Fibroblast of peridontal ligament (primary cell): ENCODE results near the gene WDFY4.

ENCODE experiments used
- DNase-seq: peaks from one replicate; pipeline ENCODE4 v3.0.0-alpha.2; 2010; ENCODE audit errors: extremely low read depth

Gene WDFY4

GRCh38 chr10:48655411-48656240 is 29.0 kb upstream of the WDFY4 start:
- peak; percentile 47 for DNase-seq

- peak; percentile 88 for DNase-seq
These were observed 28.3 kb upstream of the WDFY4 start for GRCh38 chr10:48656241-48656913.

- DNase-seq = no peak
These were observed 27.8 kb upstream of the WDFY4 start for GRCh38 chr10:48656914-48657305.

GRCh38 chr10:48657416-48657815 is 27.3 kb upstream of the WDFY4 start:
- DNase-seq = no peak

GRCh38 chr10:48658243-48658974 is 26.3 kb upstream of the WDFY4 start:
- peak; percentile 65 for DNase-seq

DNA sequence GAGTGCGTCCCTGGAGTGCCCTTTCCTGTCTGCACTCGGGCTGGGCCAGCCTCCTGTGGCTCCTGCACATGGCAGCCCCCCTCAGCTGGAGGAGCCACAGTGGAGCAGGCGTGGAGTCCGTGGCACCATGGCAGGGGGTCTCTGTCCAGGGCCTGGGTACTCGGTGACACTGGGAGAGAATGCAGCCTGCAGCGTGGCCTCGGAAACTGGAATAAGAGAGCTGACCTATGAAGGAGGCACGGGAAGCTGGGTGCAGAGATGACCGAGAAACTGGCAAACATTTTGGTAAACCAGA is 25.8 kb upstream of the WDFY4 start:
- DNase-seq = no peak

- peak; percentile 26 for DNase-seq
These were observed 24.9 kb upstream of the WDFY4 start for GRCh38 chr10:48659790-48660189.

DNA sequence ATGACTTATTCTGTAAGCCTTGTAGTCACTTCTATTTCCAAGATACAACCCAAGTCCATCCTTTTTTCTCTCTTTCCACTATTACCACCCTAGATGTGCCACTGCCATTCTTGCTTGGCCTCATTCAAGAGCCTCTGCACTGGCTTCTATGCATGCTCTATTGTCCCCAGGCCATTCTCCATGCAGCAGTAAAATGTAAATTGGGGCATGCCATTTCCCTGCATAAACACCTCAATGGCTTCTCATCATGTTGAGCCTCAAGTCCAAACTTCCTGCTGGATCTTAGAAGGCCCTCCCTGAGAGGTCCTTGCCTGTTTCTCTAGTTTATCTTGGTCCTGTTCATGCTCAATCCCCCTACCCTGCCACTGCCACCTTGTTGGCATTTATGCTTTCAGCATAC is 23.2 kb upstream of the WDFY4 start:
- no peak for DNase-seq

GRCh38 chr10:48667960-48668590 is 16.6 kb upstream of the WDFY4 start:
- DNase-seq = no peak

DNA sequence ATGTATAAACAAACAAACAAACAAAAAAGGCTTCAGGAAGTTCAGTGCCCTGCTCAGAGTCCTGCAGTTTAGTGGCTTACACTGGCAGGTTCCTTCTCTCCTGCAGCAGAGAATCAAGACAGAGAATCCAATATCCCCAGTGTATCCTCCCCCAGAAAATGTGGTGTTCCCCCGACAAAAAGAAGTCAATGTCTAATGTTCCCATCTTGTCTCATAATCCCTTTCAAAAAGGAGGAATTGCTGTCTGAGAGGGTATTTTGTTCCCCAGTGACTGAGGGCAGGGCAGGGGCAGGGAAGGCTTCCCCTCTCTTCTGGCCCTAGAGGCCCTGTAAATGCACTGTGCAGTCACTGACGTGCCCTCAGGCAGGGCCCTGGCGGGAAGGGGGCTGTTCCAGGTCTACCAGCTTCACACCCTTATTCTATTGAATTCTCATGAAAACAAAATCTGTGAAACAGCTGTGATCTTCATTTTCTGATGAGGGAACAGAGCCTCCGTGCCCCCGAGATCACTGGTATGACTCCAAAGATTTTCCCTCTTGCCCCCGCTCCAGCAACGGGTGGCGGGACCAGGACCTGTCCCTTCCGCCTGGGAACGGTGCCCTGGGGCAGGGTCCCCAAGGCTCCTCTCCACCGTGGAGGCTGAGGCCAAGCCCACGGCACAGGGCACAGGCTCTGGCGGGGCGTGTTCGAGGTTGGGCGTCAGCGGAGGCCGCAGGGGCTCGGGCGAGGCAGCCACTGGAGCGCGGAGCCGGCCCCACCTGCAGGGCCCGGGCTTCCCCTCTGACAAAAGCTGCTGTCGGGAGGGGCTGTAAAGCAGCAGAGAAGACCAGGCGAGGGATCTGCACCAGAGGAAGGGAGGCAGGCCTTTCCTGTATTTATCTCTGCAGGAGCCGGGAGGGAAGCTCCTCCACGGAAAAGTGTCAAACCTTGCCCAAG is 13.4 kb upstream of the WDFY4 start:
- no peak for DNase-seq

DNA sequence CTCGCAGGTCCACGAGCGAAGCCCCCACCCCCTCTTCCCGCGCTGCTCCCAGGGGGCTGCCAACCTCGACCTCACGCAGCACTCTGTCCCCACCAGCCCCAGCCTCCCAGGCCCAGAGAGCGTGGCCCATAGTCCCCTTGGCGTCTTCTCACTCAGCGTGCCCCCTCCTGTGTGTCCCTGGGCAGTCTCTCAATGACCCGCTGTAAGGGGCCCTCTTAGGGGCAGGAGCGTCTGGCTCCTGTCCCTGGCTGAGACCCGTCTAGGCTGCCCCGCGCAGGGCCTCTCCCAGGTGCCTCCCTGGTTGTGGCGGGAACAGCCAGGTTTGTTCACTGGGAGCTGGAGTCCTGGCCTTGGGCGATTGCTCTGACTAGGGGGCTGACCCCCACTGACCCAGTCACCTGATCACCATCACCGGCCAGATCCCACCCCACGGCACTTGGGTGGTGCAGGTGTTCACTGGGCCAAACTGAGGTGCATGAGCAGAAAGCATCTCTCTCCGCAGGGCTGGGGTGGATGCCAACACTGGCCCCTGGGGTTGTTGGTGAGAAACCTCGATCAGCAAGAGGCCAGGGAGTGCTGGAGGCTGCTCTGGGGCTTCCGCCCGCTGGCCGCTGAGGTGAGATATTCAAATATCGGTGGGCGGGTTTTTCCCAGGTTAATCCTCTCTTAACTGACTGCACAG is 12.6 kb upstream of the WDFY4 start:
- DNase-seq = no peak

DNA sequence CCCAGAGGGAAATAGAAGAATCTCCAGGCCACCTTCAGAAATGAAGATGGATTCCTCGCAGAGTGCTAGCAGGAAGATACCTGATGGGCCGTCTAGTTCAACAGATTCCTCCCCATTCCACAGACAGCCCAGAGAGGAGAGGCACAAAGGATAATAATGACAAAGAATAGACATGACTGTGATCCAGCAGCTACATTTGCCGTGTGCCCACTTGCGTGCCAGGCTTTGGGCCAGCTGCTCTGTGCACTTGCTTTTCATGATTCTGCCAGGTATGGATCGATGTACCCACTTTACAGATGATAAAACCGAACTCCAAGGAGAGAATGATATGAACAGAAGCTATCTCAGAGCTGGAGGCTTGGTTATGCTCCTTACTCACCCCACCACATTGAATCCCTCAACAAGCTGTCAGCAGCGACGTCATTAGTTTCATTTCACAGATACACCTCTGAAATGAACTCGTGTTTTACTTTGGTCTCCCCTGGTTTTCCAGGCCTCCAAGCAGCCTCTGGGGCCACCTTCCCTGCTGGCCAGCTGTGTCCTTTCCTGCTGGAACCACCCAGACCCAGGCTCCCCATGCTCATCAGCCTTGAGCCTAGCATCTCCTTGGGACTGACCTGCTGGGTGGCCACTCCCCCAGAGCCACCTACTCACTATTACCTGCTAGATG is 11.9 kb upstream of the WDFY4 start:
- DNase-seq = no peak

- DNase-seq = no peak
These were observed 7.0 kb upstream of the WDFY4 start for GRCh38 chr10:48677625-48678024.

DNA sequence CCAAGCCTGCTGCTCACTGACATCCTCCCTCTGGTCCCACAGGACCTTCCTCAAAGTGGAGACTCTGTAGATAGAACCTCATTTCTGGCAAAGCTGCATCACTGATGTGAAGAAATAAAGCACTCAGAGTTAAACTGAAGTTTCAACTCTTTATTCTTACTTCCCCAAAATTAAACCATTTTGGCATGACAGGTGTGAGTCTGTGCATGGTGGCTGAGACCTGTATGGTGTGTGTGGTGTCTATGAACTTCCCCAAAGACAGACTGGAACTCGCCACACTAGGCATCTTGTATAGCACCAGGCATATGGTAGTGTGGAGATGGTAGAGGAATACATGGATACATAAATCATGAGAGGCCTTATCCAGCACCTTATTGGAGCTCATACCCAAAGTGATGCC is 6.6 kb upstream of the WDFY4 start:
- no peak for DNase-seq

DNA sequence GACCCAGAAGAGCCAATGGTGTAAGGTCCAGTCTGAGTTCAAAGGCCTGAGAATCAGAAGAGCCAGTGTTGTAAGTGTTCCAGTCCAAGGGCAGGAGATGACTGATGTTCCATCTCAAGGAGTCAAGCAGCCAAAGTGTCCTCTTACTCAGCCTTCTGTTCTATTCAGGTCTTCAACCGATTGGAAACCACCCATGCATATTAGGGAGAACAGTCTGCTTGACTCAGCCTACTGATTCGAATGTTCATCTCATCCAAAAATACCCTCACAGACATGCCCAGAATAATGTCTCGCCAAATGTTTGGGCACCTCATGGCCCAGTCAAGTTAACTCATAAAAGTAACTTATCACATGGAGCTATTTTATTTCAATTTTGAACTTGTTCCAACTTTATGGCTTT is 2.9 kb upstream of the WDFY4 start:
- DNase-seq = no peak

DNA sequence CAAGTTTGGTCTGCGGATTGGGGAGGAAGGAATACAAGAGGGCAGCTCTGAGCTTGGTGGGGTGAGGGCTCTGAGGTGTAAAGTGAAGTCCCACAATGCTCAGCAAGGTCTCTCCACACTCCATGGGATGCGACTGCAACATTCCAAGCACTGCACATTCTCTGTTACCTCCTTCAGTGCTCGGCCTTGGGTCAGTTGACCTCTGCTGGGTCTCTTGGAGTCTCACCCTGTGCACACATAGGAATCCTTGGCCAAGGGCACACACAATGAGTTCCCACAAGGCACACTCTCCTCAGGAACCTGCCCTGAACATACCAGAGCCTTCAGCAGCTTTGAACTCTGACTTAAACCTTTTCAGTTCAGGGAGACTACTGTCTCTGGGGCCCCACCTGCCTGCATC is 2.4 kb upstream of the WDFY4 start:
- DNase-seq = no peak

DNA sequence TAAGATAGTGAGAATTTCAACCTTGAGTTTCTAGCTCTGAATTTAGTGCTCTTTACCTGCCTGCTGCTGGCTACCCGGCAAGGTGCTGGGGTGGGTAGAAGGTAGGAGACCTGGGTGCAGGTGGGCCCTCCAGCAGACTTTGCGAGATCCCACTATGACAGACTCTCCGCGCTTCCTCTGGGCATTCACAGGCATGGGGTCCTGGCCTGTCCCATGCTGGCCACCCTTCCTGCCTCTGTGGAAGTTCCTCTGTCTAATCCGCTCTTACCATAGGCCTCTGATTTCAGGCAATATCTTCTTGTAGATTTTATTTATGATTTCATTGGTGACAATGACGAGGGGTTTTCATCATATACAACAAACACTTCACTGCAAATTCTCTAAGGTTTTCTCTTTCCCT is 1.2 kb upstream of the WDFY4 start:
- no peak for DNase-seq

GRCh38 chr10:48683868-48684267 is 805 bp upstream of the WDFY4 start:
- no peak for DNase-seq

DNA sequence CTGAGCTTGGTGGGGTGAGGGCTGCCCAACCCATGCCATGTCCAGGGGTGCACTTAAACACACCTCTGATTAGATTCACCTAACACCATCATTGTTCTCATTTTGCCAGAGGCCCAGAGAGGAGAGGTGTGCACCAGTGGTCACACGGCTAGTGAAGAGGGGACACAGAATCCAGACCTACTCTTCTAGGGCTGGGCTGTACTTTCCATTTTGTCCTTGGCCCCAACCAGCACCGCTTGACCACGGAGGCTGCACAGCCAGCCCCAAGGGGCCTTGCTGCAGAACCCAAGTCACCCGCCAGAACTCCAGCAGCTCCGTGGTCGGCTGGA is 246 bp upstream of the WDFY4 start:
- DNase-seq = no peak

DNA sequence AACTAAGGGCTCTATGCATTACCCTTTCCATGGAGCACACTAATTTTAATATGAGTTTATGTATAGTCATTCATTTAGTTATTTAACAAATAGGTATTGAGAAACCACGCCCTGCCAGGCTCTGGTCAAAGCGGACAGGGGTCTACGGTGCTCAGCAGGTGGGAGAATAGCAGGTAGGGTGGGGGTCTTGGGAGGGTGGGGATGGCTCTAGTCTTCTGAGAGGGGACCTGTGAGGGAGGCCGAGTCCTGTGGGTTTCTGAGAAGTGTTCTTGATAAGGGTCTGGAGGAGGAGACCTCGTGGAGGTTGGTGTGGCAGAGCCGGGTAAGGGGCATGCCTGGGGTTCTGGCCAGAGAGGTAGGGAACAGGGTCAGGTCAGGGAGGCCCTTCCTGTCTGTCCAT is 1.1 kb downstream of the WDFY4 start:
- DNase-seq = no peak
